GM21619 (cell line): ENCODE results near the gene QRFP.
A peak's percentile ranks its signal among the peaks of the same experiment; 100 is the strongest.

Source experiments
- ATAC-seq: cut with Tn5 transposase; IDR thresholded peaks from one replicate; pipeline ENCODE4 v1.9.1; 2021; ENCODE audit not compliant: unreplicated experiment

QRFP gene

DNA sequence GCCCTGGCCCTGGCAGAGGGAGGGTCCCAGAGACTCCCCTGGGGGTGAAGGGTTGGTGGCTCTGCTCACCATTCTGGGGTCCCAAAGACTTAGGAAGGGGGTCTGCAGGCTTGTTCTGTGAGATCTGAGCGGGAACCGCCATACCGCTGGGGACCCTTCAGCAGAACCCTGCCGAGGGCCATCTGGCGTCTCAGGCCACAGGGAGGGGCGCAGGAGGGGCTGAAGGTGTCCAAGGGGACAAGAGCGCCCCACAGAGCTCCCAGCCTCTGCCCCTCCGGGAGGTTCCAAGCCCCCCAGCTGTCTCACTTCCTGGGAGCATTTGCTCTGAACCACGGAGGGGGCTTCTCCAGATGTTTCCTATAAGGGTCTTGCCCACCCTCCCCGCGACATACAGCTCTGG is 37.6 kb upstream of the QRFP start:
- ATAC-seq, result no peak

DNA sequence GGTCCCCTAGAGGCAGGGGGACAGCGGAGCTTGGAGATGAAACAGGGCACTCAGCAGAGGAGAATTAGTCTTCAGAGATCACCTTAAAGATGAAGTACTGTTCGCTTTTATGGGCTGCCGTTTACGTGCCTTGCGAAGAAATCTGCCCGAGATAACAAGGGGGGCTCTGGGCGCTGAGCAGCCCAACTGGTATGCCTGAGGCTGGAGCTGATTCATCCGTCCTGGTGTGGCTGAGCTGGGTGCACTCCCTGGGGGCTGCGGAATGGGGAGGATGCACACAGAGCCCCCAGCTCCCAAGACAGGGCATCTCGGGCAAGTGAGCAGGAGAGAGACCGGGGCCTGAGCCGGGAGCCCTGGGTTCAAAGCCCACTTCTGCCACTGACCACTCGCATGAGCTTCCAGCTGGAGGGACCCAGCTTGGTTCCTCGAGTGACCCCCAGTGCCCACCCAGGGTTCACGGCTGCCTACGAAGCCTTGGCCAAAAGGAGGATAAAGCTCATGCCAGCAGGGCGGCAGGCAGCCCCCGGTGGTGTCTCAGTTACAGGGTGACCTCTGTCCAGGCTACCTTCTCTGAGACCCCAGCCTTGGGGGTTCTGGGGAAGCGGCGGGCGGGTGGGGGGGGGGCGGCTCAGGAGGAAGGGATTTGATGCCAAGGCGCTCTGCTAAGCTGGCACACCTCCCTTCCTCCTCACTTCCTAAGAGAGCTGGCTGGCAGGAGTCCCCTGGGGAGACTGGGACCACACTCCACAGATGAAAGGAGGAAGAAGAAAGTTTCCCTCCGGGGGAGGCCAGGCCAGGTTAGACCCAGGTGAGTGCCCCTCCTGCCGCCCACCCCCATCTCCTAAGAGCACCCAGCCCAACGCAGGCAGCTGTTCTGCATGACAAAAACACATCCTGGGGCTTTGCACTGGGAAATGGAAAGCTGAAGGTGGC is 36.8 kb upstream of the QRFP start:
- no peak for ATAC-seq

DNA sequence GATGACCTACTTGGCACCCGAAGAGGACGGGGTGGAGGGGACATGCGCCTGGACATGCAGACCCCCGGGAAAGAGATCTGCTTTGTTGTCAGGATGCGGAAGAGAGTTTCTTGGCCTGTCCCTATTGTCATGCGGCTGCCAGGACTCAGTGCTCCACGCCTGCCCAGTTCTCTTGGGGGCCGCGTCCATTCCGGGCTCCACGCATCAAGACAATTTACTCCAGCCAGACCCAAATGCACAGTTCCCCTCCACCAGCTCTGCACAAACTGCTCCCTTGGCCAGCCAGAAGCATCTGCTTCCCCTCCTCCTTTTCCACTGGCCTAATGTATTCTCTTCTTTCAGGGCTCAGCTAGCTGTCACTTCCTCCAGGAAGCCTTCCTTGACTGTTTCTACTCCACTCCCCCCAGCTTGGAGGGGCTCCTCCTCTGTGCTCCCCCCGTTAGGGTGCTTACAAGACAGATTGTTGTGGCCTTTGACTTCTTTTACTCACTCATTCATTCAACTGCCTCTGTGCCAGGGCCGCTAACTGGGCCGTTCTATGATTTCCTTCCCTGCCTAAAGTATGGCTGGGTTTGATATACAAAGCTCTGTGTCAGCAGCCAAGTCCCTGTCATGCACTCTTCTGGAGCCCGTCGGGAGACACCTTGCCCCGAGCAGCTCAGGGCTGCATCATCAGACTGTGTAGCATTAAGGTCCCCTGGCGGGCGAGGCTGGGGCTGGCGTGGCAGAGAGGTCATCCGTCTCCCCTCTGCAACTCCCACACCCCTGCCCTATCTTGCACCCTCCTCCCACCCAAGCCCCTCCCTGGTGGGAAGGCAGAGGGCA is 35.9 kb upstream of the QRFP start:
- no peak for ATAC-seq

DNA sequence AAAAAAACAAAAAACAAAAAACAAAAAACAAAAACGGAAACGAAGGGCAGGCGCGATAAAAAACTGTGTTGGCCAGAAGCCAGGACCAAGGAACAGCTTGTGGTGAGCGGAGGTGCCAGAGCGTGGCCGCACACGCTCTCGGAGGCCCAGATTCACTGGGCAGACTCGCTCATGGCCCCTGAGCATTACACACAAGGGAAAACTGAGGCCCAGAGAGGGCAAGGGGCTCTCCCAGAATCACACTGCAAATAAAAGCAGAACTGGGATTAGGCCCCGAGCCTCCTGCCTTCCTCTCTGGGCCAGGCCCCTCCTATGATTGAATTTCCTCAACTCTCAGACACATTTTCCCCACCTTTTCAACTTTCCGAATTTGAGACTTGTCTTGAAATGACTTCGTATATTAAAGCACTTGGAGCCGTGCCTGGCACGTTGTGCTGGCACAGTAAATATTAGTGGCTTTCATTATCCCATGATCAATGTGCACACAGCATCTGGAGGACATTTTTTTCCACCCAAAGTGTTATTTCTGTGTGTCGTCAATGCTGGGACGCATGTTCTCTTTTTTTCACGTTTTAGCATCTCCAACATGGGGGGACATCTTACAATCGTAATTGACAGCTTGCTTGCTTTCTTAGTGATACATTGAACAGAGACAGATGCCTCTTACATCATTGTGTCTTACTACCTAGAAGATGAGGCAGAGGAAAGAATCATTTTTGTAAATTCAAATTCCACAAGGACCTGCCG is 35.1 kb upstream of the QRFP start:
- peak; percentile 46 for ATAC-seq

DNA sequence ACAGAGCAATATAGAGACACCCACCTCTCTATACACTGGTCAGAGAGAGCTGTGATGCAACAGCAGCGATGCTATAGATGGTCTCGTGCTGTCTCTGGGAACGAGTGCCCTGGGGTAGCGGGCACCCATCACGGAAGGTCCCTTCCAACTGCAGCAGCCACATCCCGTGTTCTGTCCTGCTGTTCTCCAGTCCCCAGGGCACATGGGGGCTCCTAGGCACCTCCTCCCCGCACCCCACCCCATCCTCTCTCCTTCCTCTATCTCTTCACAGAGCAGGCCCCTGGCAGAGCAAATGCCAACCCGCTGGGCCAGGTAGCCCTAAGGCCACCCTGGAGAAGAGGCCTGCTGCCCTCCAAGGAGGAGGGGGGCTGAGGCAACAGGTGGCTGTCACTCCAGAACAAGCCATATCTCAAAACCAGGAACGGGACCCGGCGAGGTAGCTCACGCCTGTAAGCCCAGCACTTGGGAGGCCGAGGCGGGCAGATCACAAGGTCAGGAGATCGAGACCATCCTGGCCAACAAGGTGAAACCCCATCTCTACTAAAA is 34.3 kb upstream of the QRFP start:
- no peak for ATAC-seq

DNA sequence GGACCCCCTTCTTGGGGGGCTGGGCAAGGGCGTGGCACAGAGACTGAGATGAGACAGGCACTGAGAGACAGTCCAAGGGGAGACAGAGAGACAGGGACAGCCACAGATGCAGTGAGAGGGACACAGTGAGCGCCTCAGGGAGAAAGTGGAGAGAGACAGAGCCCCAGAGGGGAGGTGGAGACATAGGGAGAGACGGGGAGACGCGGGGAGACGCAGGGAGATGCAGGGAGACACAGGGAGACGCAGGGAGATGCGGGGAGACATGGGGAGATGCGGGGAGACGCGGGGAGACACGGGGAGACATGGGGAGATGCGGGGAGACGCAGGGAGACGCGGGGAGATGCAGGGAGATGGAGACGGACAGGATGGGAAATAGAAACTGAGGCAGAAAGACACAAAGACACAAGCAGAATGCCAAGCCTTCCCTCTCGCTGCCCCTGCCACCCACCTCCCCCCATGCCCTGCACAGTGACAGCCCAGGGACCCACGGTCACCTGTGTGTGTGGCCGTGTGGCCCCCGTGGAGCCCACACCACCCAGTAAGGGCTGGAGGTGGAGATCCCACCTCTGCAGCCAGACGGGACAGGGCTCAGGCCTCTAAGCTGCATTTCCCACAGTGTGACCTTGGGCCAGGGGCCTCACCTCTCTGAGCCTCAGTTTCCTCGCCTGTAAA is 33.7 kb upstream of the QRFP start:
- no peak for ATAC-seq

DNA sequence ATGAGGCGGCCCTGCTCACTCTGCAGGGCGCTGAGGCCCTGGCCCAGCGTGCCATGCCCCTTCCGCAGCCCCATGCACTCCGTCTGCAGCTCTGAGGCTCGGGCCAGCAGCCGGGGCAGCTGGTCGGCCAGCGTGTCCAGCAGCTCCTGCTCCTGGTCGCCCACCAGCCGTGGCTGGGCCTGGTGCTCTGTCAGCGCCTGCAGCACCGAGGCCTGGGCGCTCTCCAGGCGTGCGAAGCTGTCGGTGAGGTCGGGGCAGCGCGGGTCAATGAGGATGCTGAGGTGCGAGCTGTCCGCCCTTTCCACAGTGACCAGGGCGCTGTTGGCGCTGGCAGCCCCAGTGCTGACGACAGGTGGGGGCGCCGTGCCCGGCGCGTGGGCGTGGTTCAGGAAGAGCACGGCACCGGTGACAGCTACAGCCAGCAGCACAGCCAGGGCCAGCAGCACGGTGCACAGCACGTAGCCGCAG is 33.0 kb upstream of the QRFP start:
- no peak for ATAC-seq

DNA sequence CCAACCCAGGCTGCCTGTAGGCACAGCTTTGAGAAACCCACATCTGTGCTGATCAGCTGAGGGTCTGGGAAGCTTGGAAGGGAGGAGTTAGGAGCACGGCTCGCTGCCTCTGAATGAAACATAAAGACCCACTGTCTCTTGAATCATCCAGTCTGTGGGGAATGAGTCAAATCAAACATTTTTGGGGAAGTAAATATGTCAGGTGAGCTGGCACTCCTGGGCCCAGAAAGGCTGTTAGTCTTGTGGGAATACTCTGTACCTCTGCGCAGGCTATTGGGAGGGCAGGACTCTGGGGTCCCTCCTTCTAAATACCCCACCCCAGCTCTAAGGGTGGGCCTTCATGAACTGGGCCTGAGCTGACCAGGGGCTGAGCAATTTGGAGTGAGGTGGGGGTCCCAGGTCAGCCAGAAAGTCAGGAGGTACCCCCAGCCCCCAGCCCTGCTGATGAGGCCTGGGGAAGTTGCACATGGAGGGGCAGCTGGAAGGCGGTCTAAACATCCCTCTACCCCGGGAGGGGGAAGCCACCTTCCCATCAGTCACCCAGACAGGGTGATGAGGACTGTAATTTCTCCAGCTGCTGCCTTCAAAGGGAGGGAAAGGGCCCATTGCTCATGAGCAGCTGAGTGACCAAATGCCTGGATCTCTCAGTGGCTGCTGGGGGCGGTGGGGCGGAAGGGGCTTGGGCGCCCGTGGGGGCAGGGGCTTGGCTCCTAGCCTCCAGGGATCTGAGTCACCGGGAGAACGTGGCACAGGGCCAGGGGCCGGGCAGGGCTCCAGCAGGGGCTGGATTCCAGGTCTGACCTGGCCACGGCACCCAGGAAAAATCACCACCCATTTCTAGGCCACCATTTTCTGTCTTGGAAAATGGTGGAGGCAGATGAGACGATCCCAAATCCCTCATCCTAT is 31.6 kb upstream of the QRFP start:
- ATAC-seq, result no peak

DNA sequence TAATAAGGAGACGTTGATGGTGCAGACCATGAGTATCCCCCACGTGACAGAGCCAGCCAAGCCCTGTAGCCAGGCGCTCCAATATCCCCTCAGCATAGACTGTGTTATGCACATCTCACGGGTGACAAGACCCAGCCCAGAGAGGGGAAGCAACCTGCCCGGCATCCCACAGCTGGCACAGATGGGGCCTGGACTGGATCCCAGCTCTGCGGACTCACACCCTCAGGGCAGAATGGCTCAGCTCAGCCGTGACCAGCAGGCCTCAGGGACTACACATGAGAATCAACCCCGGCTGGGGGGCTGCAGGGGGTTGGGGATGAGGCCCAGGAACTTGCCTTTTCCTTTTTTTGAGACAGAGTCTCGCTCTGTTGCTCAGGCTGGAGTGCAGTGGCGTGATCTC is 30.7 kb upstream of the QRFP start:
- no peak for ATAC-seq

DNA sequence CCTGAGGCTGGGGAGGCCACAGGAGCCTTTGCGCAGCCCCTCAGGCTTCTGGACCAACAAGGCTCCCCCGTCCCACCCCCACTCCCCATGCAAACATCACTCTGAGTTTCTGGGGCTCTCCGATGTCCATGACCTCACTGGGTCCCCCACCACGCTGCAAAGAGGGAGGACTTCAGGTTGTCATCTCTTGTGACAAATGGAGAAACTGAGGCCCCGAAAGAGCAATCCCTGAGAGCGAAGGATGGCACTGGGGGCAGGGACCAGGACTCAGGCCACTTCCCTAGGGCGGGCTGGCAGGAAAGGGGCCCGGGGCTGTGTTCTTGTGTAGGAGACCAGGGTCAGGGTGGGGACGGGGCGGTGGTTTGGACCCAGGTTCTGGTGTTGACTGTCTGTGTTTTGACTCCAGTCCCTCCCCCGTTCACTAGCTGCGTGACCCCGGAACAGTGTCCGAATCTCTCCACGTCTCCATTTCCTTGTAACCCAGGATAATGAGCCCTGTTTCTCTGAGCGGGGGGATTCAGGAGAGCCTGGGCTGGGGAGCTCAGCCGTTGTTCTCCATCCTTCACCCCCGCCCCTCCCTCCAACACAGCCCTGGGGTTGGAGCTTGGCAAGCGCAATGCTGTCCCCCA is 28.6 kb upstream of the QRFP start:
- ATAC-seq, result no peak

DNA sequence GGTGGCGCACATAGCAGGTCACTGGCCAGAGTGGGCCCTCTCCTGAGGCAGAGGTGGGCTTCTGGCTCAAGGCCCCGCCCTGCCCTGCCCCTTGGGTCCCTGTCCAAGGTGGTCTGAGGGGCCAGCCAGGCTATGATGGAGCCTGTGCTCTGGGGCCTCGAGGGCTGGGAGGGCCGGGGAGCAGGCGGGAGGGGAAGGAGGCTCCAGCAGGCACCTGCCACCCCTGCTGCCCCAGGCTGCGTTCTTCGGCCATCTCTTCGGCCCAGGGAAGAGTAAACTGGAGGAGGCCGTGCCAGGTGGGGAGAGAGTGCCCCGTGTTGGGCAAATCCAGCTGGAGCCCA is 27.8 kb upstream of the QRFP start:
- ATAC-seq, result no peak

DNA sequence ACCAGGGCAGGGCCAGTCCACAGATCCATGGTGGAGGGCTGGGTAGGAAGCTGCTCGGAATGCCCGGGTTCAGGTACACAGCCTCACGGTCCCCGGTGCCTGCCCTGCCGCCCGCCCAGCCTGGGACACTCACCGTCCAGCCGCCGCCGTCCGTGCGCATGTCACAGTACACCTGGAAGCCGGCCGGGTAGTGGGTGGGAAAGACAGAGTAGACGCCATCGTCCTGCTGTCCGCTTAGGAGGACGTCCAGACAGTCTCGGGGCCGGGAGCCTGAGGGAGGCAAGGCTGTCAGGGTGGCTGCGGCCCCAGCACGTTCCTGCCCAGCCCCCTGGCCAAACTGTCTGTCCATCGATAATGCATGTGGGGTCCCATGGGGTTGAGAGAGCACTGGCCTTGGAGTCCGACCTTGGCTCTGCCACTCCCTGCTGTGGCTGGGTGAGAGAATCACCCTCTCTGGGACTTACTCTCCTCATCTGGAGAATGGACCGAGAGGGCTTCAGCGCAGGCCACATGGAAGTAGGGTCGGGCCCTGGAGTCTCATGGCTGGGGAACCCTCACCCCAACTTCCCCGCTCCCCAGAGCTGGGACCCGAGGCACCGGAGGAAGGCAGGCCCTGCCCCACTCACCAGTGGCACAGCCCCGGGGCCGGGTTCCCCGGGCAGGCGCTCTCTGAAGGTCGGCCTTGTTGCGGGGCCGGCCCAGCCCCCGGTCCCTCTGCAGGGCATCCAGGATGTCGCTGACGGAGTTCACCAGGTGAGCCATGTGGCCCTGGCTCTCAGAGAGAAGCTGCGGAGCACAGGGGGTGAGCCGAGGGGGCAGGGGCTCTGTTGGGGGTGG is 27.2 kb upstream of the QRFP start:
- ATAC-seq, result no peak

DNA sequence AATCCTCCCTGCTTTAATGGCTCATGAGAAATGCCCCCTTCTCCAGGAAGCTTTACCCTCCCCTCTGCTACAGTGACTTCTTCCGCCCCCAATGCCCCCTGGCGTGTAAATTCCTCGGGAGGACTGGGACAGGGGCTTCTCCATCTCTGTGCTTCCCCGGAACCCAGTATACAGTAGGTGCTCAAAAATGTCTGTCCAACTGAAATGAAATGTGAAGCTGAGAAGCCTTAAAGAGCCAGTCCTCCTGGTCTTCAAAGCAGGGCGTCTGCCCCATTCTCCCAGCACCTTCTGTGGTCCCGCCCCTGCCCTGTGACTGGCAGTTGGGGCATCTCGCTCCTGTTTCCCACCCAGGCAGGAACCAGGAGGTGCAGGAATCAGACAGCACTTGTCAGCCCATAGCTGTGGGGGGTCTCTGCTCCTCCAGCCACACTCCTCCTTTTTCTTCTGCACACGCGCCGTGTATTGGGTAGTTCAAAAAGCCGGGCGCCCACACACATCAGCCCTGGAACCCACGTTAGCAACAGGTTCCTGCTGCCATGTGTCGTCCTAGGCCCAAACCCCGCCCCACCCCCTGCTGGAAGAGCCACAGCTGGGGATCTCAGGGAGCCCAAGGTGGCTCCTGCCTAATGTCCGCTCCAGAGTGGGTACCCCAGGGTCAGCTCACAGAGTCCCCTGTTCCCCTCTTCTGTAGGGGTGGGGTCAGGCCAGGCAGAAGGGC is 26.4 kb upstream of the QRFP start:
- ATAC-seq, result no peak

DNA sequence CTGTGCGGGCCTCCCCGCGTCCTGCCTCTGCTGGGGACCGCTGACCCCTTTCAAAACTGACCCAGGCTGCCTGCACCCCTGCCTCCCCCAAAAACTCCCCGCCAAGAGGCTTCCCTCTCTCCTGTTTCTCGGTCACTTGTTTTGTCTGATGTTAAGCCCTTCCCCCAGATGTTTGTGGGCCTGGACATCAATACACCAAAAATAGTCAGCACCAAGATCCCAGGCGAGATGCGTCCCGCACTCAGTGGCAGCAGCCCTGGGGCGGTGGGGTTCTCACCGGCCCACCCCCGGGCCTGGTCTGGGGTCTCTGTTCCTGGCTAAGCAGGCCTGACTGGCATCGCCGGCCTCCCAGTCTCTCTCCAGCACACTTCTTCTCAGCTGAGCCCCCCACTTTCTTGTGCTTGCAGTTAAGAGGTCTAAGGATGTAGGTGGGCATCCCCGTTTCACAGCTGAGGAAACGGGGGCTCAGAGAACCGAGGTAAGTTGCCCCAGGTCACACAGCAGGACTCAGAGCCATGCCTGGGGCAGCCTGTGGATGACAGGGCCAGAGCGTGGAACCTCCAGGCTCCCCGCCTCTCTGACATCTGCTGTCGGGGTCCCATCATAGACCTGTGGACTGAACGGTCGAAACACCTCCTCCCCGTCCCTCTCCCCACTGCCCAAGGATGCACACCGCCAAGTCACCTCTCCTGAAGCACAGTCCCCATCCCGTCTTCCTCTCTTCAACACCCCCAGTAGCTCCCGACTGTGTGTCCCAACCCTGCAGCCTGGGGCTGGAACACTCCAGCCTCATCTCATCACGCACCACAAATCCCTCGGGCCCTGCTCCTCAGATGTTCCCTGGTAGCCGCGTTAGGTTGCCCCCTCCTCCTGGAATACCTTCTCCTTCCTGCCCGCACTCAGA is 25.6 kb upstream of the QRFP start:
- no peak for ATAC-seq

DNA sequence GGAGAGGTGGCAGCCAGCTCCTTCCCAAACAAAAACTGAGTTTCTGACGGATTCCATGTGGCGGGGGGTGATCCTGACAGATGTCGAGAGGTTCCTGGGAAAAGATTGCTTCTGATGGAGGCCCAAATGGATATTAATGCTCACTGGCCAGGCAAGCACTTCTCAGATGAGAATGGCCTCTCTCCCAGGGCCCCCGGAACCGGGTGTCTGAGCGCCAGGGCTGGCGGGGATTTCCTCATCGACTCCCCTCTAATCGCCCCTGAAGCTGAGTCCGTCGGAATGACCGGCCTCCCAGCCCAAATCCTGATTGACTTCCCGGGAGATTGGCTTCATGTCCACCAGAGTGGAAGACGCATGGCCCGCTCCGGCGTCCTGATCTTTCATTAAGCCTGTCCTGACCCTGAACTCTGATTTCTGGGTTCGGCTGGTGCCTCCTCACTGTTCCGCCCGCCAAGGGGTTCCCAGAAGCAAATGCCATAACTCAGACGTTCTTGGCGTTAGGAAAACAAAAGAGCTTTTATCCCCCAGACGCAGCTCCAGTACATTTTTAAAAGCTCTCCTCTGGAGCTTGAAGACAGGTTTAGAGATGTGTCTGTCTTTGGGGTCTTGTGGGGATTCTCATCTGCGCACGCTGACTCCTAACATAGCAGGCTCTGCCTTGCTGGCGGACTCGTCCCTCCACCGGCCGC is 24.8 kb upstream of the QRFP start:
- ATAC-seq, result no peak

DNA sequence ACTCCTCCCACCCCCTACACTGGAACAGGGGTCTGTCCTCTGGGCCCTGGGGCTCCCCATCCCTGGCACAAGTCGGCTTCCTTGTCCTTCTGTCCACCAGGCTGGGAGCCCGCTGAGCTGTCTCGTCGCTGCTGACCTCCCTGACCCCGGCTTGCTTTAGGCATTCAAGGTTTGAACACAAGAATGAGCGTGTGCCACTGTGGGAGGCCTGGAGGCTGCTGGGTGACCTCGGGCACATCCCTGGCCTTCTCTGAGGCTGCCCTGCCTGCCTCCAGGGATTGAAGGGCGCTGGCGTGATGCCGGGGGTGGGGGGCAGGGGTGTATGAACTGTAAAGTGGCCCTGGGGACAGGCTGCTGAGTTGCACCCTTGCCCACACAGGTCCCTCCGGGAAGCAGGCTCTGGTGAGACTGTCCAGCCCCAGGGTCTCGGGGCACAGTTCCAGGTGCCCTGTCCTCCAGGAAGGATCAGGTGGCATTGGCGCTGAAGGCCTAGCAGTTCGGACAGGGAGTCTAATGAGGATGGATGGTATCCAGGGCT is 24.2 kb upstream of the QRFP start:
- ATAC-seq, result no peak
